ENCODE results near the gene PIGU. TPM values are rescaled to one million over a fixed set of nuclear protein-coding genes. Genes with fewer than 3 reads are reported as not detected.

PIGU gene
- total and polyA plus RNA-seq, 2 of the 13 experiments (the other 11 are each of a cell fraction or from before 2014, with no cell fraction given) = 45.5 to 231 TPM

DNA sequence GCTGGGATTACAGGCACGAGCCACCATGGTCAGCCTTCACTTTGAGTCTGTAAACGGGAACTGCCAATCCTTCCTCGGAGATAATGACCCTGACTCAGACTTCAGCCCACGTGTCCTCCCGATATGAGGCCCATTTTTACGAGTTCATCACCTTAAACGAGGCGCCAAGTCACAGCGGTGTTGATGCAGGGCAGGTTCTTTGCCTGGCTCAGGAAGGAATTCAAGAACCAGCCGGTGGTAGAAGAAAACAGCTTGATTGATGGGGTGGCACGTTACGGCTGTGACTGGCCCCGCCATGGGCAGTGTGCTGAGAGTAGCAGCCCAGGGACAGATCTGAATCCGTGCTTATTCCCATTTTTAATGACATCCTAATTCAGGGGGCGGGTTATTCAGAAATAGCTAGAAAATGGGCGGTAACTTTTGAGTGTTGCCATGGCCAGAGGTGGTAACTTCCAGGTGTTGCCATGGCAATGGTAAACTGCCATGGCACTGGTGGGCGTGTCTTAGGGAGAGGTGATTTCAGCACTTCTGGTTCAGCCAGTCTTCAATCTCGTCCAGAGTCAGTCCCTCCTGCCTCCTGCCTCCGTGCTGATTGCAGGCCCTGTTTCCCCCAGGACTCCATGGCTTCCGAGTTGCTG is 127.5 kb downstream of the PIGU start:
- no TSS peak for BruUV-seq (replicated peaks)
- peak; percentile 60 for DNase-seq (ENCODE audit: low spot score)
- intact Hi-C loops (cut with micrococcal nuclease; ENCODE audit: unreplicated experiment) = loop anchor here (2.0 kb wide), 1 partner anchor 23 kb away; no protein-coding TSS in a partner anchor
- no peak for TF ChIP-seq HNF1B (CRISPR knock-in tag; IDR thresholded peaks at IDR 0.05)
- TF ChIP-seq ZNF687 (CRISPR knock-in tag; IDR thresholded peaks at IDR 0.05) = no peak
- no peak for TF ChIP-seq ZSCAN20 (CRISPR knock-in tag; IDR thresholded peaks at IDR 0.05; ENCODE audit: borderline replicate concordance)
- TF ChIP-seq JDP2 (CRISPR knock-in tag; IDR thresholded peaks at IDR 0.05; ENCODE audit: borderline replicate concordance) = no peak
- peak; percentile 65 for TF ChIP-seq RBM22 (optimal IDR thresholded peaks at IDR 0.05; ENCODE audit: low read length)
- no peak for TF ChIP-seq HOXA9 (CRISPR knock-in tag; IDR thresholded peaks at IDR 0.05; ENCODE audit: borderline replicate concordance)
- TF ChIP-seq, protein P1, sequence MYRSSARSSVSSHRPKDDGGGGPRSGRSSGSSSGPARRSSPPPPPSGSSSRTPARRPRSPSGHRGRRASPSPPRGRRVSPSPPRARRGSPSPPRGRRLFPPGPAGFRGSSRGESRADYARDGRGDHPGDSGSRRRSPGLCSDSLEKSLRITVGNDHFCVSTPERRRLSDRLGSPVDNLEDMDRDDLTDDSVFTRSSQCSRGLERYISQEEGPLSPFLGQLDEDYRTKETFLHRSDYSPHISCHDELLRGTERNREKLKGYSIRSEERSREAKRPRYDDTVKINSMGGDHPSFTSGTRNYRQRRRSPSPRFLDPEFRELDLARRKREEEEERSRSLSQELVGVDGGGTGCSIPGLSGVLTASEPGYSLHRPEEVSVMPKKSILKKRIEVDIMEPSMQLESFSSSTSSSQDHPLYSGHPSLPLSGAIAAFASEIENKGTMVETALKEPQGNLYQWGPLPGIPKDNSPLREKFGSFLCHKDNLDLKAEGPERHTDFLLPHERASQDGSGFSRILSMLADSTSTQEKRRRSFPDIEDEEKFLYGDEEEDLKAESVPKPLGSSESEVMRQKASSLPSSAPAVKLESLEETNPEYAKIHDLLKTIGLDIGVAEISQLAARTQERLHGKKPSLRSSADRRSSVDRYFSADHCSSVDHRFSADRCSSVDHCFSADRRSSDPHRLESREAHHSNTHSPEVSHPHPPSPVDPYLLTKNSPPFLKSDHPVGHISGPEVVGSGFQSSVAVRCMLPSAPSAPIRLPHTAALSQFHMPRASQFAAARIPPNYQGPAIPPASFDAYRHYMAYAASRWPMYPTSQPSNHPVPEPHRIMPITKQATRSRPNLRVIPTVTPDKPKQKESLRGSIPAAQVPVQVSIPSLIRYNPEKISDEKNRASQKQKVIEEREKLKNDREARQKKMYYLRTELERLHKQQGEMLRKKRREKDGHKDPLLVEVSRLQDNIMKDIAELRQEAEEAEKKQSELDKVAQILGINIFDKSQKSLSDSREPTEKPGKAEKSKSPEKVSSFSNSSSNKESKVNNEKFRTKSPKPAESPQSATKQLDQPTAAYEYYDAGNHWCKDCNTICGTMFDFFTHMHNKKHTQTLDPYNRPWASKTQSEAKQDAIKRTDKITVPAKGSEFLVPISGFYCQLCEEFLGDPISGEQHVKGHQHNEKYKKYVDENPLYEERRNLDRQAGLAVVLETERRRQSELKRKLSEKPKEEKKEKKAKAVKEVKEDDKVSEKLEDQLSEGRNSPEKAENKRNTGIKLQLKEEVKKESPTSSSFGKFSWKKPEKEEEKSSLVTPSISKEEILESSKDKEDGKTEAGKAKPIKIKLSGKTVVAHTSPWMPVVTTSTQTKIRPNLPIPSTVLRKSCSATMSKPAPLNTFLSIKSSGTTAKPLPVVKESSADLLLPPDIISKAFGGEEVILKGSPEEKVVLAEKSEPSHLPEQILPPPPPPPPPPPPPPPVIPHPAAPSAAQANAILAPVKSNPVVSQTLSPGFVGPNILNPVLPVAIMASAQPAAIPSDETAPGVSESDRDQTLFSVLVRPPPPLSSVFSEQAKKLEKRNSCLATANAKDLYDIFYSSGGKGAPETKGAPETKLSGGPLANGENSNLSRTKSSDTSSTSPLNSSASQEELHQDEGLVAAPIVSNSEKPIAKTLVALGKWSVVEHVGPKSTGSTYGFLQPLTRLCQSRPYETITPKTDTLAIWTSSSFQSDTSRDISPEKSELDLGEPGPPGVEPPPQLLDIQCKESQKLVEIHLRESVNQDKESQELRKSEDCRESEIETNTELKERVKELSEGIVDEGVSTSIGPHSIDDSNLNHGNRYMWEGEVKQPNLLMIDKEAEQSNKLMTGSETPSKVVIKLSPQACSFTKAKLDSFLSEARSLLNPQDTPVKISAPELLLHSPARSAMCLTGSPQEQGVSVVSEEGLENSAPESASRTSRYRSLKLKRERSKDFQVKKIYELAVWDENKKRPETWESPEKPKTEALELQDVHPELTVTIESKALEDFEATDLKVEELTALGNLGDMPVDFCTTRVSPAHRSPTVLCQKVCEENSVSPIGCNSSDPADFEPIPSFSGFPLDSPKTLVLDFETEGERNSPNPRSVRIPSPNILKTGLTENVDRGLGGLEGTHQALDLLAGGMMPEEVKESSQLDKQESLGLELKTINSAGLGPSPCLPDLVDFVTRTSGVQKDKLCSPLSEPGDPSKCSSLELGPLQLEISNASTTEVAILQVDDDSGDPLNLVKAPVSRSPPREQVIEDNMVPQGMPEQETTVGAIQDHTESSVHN (CRISPR knock-in tag; IDR thresholded peaks at IDR 0.05) = 0 out of 2 replicates have a peak, but pooled peaks have one; percentile 27
- TF ChIP-seq STAT5B (CRISPR knock-in tag; IDR thresholded peaks at IDR 0.05) = no peak
- TF ChIP-seq PTBP1 (IDR thresholded peaks at IDR 0.05; ENCODE audit: low read depth, low read length, poor library complexity, severe bottlenecking) = no peak

More for the DNA sequence above, 127.5 kb downstream of the PIGU start:
- peak overlapping the region in 1 of 3 experiments; percentile 32; a peak in 1 of 6 replicates for H3K4me3 ChIP-seq (replicated peaks in 1 of 3; ENCODE audit: insufficient read depth in 1 of 3, low read depth in 2 of 3, low read length in 3 of 3)
- no peak overlapping the region for H2AFZ ChIP-seq (ENCODE audit: low read length)
- no peak overlapping the region for H3K27ac ChIP-seq (ENCODE audit: extremely low read length, insufficient read depth, low read length)
- in situ Hi-C loops (cut with HindIII; ENCODE audit: extremely low pct_ligation_motif_present, low pct_unique_long_range_greater_than_20kb) = no loop called here
- ChIA-PET CTCF (ENCODE audit: low intra/inter-chr PET ratio, low total read pairs) (no interaction called here), POLR2A (interaction anchor here (1.6 kb wide), 1 partner anchor 33 kb away, joined by 5 read pairs; the partner anchor contains the start of gene DYNLRB1)
- H3K79me2 ChIP-seq (ENCODE audit: insufficient read depth, low read length) = no peaks in the 10 kb centered on the region
- peak; percentile 41 for ATAC-seq
- H4K20me1 ChIP-seq (ENCODE audit: insufficient read depth, low read length) = no peaks in the 10 kb centered on the region
- WGBS (ENCODE audit: low lambda C conversion rate) = 72% methylated on average over 20 of the region's 20 CpGs
- H3K27me3 ChIP-seq (ENCODE audit: control insufficient read depth in 1 of 2, insufficient read depth in 2 of 2, low read length in 2 of 2) = no peaks in the 10 kb centered on the region
- no peak for FAIRE-seq
- peaks cover 27% of the 10 kb centered on the region for H3K4me1 ChIP-seq (ENCODE audit: insufficient read depth, low read length)
- H3K4me2 ChIP-seq (ENCODE audit: low read depth, low read length) = peak overlapping the region; percentile 62
- no peaks in the 10 kb centered on the region for H3K36me3 ChIP-seq (replicated peaks in 1 of 2; ENCODE audit: control insufficient read depth in 1 of 2, insufficient read depth in 2 of 2, low read length in 2 of 2)
- H3K9ac ChIP-seq (ENCODE audit: insufficient read depth, low read depth, low read length) = no peak overlapping the region
- H3K9me3 ChIP-seq (ENCODE audit: low read length) = no peaks in the 10 kb centered on the region
